Fibroblast of lung (primary cell): ENCODE data around the gene VSIG10L2. TPM values are rescaled to one million over a fixed set of nuclear protein-coding genes. Genes with fewer than 3 reads are reported as not detected.

Source experiments
- DNase-seq, 2 donors: peaks; one replicate each; pipeline versions ENCODE4 v3.0.0 to v3.0.0-alpha.2; 2010; ENCODE audit warnings: low read depth in 2 of 2
- H2AFZ ChIP-seq: 2 replicates; pipeline ENCODE4 v1.5.1; 2012; ENCODE audit warnings: low read length, control low read depth, inconsistent platforms
- H3K27ac ChIP-seq: 2 replicates; pipeline ENCODE4 v1.5.1; 2011; ENCODE audit warnings: low read length, control low read depth; ENCODE audit not compliant: insufficient read depth
- H3K27me3 ChIP-seq: 2 replicates; pipeline ENCODE4 v1.5.1; 2011; ENCODE audit warnings: mild to moderate bottlenecking, low read length; ENCODE audit not compliant: control insufficient read depth, insufficient read depth
- H3K36me3 ChIP-seq: 2 replicates; pipeline ENCODE4 v1.5.1; 2011; ENCODE audit warnings: low read length; ENCODE audit not compliant: control insufficient read depth, insufficient read depth
- H3K4me1 ChIP-seq: 2 replicates; pipeline ENCODE4 v1.5.1; 2011; ENCODE audit warnings: low read length; ENCODE audit not compliant: control insufficient read depth, insufficient read depth; ENCODE audit errors: extremely low read depth
- H3K4me2 ChIP-seq: 2 replicates; pipeline ENCODE4 v1.5.1; 2011; ENCODE audit warnings: low read length, control low read depth; ENCODE audit not compliant: insufficient read depth; ENCODE audit errors: extremely low read depth
- H3K4me3 ChIP-seq, 4 experiments: fragments of 200-600 bp in 1 of 4; sonication (generic) in 1 of 4; replicated peaks in 1 of 4; 2 replicates each; pipeline ENCODE4 v1.5.1; 2011 to 2016; ENCODE audit warnings: low read length in 4 of 4, low read depth in 3 of 4, mild to moderate bottlenecking in 3 of 4, control low read depth in 2 of 4, inconsistent platforms in 1 of 4, mixed read lengths in 1 of 4; ENCODE audit not compliant: insufficient read depth in 1 of 4; ENCODE audit errors: control extremely low read depth in 1 of 4
- H3K79me2 ChIP-seq: 2 replicates; pipeline ENCODE4 v1.5.1; 2012; ENCODE audit warnings: mild to moderate bottlenecking, low read length, inconsistent platforms; ENCODE audit not compliant: control insufficient read depth, insufficient read depth
- H3K9ac ChIP-seq: 2 replicates; pipeline ENCODE4 v1.5.1; 2011; ENCODE audit warnings: mild to moderate bottlenecking, low read length, control low read depth; ENCODE audit not compliant: insufficient read depth
- H3K9me3 ChIP-seq: 2 replicates; pipeline ENCODE4 v1.5.1; 2012; ENCODE audit warnings: low read depth, low read length; ENCODE audit not compliant: control insufficient read depth, insufficient read depth
- H4K20me1 ChIP-seq: 2 replicates; pipeline ENCODE4 v1.5.1; 2011; ENCODE audit warnings: low read length; ENCODE audit not compliant: control insufficient read depth, insufficient read depth; ENCODE audit errors: extremely low read depth
- CTCF ChIP-seq, 2 donors: IDR thresholded peaks in 1 of 2; conservative IDR thresholded peaks in 1 of 2; 1 replicate in 1 of 2; 2 replicates in 1 of 2; pipeline ENCODE4 v1.5.1; 2011 to 2012; ENCODE audit warnings: low read length in 2 of 2, control low read depth in 1 of 2, inconsistent platforms in 1 of 2, low read depth in 1 of 2, mild to moderate bottlenecking in 1 of 2
- EZH2 ChIP-seq: IDR thresholded peaks from 2 replicates; pipeline ENCODE4 v1.5.1; 2012; ENCODE audit warnings: low read length, control low read depth, mild to moderate bottlenecking; ENCODE audit errors: missing control alignments
- polyA plus RNA-seq, 2 donors: library from polyadenylated mRNA; depleted of rRNA in 1 of 2; stranded (reverse) in 1 of 2; unstranded in 1 of 2; fragments of >200 nt; gene quantifications; 2 replicates each; pipeline ENCODE4 v1.2.1, GENCODE V29; 2011 to 2012; ENCODE audit warnings: missing spikeins in 1 of 2
- total RNA-seq: library from RNA; depleted of rRNA; stranded (reverse); fragments of >200 nt; gene quantifications from 2 replicates; pipeline ENCODE4 v1.2.1, GENCODE V29; 2014

Gene VSIG10L2
- total and polyA plus RNA-seq, 2 donors (not counting 1 experiment from before 2014, with no cell fraction given), result not detected

- Histone ChIP-seq H3K9me3 (no peaks in the 10 kb centered on the region), H2AFZ (no peak overlapping the region), H3K9ac (no peak overlapping the region), H3K4me1 (no peaks in the 10 kb centered on the region), H4K20me1 (no peaks in the 10 kb centered on the region), H3K27ac (no peak overlapping the region), H3K4me3 (no peak overlapping the region), H3K27me3 (no peaks in the 10 kb centered on the region), H3K36me3 (no peaks in the 10 kb centered on the region), H3K79me2 (no peaks in the 10 kb centered on the region), H3K4me2 (no peak overlapping the region)
- TF ChIP-seq CTCF (conservative IDR thresholded peaks at IDR 0.05 in 1 of 2, IDR thresholded peaks at IDR 0.05 in 1 of 2; ENCODE audit: low read depth in 1 of 2, low read length in 2 of 2) (no peak), EZH2 (no peak)
- no peak for DNase-seq
These were observed 10.0 kb downstream of the VSIG10L2 start for GRCh38 chr11:125955856-125956255.

GRCh38 chr11:125956391-125957134 is 10.7 kb downstream of the VSIG10L2 start:
- H3K4me2 ChIP-seq, result no peak overlapping the region
- H3K9me3 ChIP-seq, result no peaks in the 10 kb centered on the region
- peak in 1 of 2 donors; percentile 58 for DNase-seq
- H3K36me3 ChIP-seq, result no peaks in the 10 kb centered on the region
- H3K27me3 ChIP-seq, result no peaks in the 10 kb centered on the region
- no peak overlapping the region for H3K27ac ChIP-seq
- H4K20me1 ChIP-seq, result no peaks in the 10 kb centered on the region
- H3K4me3 ChIP-seq, result no peak overlapping the region
- H3K9ac ChIP-seq, result no peak overlapping the region
- no peaks in the 10 kb centered on the region for H3K4me1 ChIP-seq
- TF ChIP-seq CTCF (conservative IDR thresholded peaks at IDR 0.05 in 1 of 2, IDR thresholded peaks at IDR 0.05 in 1 of 2; ENCODE audit: low read depth in 1 of 2, low read length in 2 of 2) (no peak), EZH2 (no peak)
- no peaks in the 10 kb centered on the region for H3K79me2 ChIP-seq
- no peak overlapping the region for H2AFZ ChIP-seq

GRCh38 chr11:125957618-125958332 is 11.9 kb downstream of the VSIG10L2 start:
- no peaks in the 10 kb centered on the region for H3K27me3 ChIP-seq
- no peak for DNase-seq
- H3K4me3 ChIP-seq, result no peak overlapping the region
- TF ChIP-seq CTCF (conservative IDR thresholded peaks at IDR 0.05 in 1 of 2, IDR thresholded peaks at IDR 0.05 in 1 of 2; ENCODE audit: low read depth in 1 of 2, low read length in 2 of 2), result no peak
- no peak for TF ChIP-seq EZH2
- H3K9me3 ChIP-seq, result no peaks in the 10 kb centered on the region
- no peak overlapping the region for H3K27ac ChIP-seq
- H4K20me1 ChIP-seq, result no peaks in the 10 kb centered on the region
- H2AFZ ChIP-seq, result no peak overlapping the region
- no peak overlapping the region for H3K4me2 ChIP-seq
- H3K79me2 ChIP-seq, result no peaks in the 10 kb centered on the region
- no peaks in the 10 kb centered on the region for H3K4me1 ChIP-seq
- H3K9ac ChIP-seq, result no peak overlapping the region
- no peaks in the 10 kb centered on the region for H3K36me3 ChIP-seq
